HepG2 (cell line): ENCODE results near the gene SF3B6. TPM values are rescaled to one million over a fixed set of nuclear protein-coding genes. Genes with fewer than 3 reads are reported as not detected.

Source experiments
- CCAR2 ChIP-seq: fragments of 200-400 bp; formaldehyde crosslinking; optimal IDR thresholded peaks from 2 replicates; pipeline ENCODE3; 2018; ENCODE audit warnings: low read depth, mild to moderate bottlenecking, low read length, moderate library complexity
- DNMT3B ChIP-seq: conservative IDR thresholded peaks from 2 replicates; pipeline ENCODE4 v1.6.1; 2016; ENCODE audit warnings: missing biosample characterization, control low read depth
- EP300 ChIP-seq, 3 experiments: sonication (generic) in 1 of 3; formaldehyde crosslinking in 1 of 3; IDR thresholded peaks; 2 replicates each; pipeline versions ENCODE4 v1.5.1 to v1.6.1; 2011 to 2020; ENCODE audit warnings: low read depth in 2 of 3, low read length in 2 of 3, borderline replicate concordance in 1 of 3, improper control_type of control experiment in 1 of 3, mild to moderate bottlenecking in 1 of 3, missing genetic modification reagents in 1 of 3, moderate library complexity in 1 of 3
- FOXO1 ChIP-seq: sonication (generic); formaldehyde crosslinking; IDR thresholded peaks from 2 replicates; pipeline ENCODE4 v1.4.0; 2020; ENCODE audit warnings: missing genetic modification reagents
- HDAC1 ChIP-seq: sonication (generic); formaldehyde crosslinking; IDR thresholded peaks from 2 replicates; pipeline ENCODE4 v1.5.1; 2020; ENCODE audit warnings: mild to moderate bottlenecking, missing genetic modification reagents
- LCORL ChIP-seq, 2 experiments: fragments of 450-650 bp in 1 of 2; sonication (generic) in 1 of 2; formaldehyde crosslinking in 1 of 2; IDR thresholded peaks; 2 replicates each; pipeline versions ENCODE4 v1.5.0 to v1.6.1; 2017 to 2020; ENCODE audit warnings: antibody characterized with exemption in 1 of 2, missing genetic modification reagents in 1 of 2
- MNT ChIP-seq: fragments of 450-650 bp; IDR thresholded peaks from 2 replicates; pipeline ENCODE4 v1.6.1; 2016
- SNAI1 ChIP-seq: sonication (generic); formaldehyde crosslinking; IDR thresholded peaks from 2 replicates; pipeline ENCODE4 v1.5.0; 2020; ENCODE audit warnings: mild to moderate bottlenecking, missing genetic modification reagents, borderline replicate concordance
- SRSF1 ChIP-seq: fragments of 200-400 bp; formaldehyde crosslinking; optimal IDR thresholded peaks from 2 replicates; pipeline ENCODE3; 2017; ENCODE audit warnings: mild to moderate bottlenecking, low read depth, low read length, moderate library complexity
- STAT5B ChIP-seq: sonication (generic); formaldehyde crosslinking; IDR thresholded peaks from 2 replicates; pipeline ENCODE4 v1.4.0; 2020; ENCODE audit warnings: missing genetic modification reagents
- U2AF1 ChIP-seq: fragments of 200-400 bp; formaldehyde crosslinking; optimal IDR thresholded peaks from 2 replicates; pipeline ENCODE3; 2017; ENCODE audit warnings: mild to moderate bottlenecking, low read depth, low read length
- ZBTB7A ChIP-seq: sonication (generic); formaldehyde crosslinking; IDR thresholded peaks from 2 replicates; pipeline ENCODE4 v1.8.0; 2022; ENCODE audit warnings: mild to moderate bottlenecking, missing genetic modification reagents
- ZEB1 ChIP-seq: IDR thresholded peaks from 2 replicates; pipeline ENCODE4 v1.6.1; 2012; ENCODE audit warnings: mild to moderate bottlenecking, low read depth, inconsistent platforms; ENCODE audit not compliant: insufficient replicate concordance
- ZFX ChIP-seq: sonication (generic); formaldehyde crosslinking; IDR thresholded peaks from 2 replicates; pipeline ENCODE4 v1.4.0; 2020; ENCODE audit warnings: mild to moderate bottlenecking, low read depth, missing genetic modification reagents, moderate library complexity
- ZNF232 ChIP-seq: sonication (generic); formaldehyde crosslinking; IDR thresholded peaks from 2 replicates; pipeline ENCODE4 v1.4.0; 2020; ENCODE audit warnings: missing genetic modification reagents, borderline replicate concordance
- ZNF337 ChIP-seq: sonication (generic); formaldehyde crosslinking; IDR thresholded peaks from 2 replicates; pipeline ENCODE4 v1.5.1; 2020; ENCODE audit warnings: missing genetic modification reagents, low read depth, mild to moderate bottlenecking, borderline replicate concordance
- ZNF550 ChIP-seq: sonication (generic); formaldehyde crosslinking; IDR thresholded peaks from 2 replicates; pipeline ENCODE4 v1.4.0; 2020; ENCODE audit warnings: mild to moderate bottlenecking, missing genetic modification reagents, borderline replicate concordance
- ZNF746 ChIP-seq: sonication (generic); formaldehyde crosslinking; IDR thresholded peaks from 2 replicates; pipeline ENCODE4 v1.8.0; 2022; ENCODE audit warnings: mild to moderate bottlenecking, missing genetic modification reagents
- polyA plus RNA-seq, 8 experiments: library from polyadenylated mRNA; depleted of rRNA in 3 of 8; stranded (reverse) in 7 of 8; unstranded in 1 of 8; fragments of >200 nt; fragmentation: Illumina TruSeq in 4 of 8; extraction: Trizol in 4 of 8; gene quantifications; 2 replicates each; pipeline versions ENCODE4 v1.2.1 to v1.2.3, GENCODE V29; 2011 to 2016; ENCODE audit warnings: low read depth in 4 of 8, missing spikeins in 1 of 8, mixed read lengths in 1 of 8; ENCODE audit not compliant: insufficient read depth in 1 of 8
- total RNA-seq, 5 experiments: library from RNA; depleted of rRNA; stranded (reverse); fragments of >200 nt; fragmentation: Illumina TruSeq; extraction: Trizol; gene quantifications; 2 replicates each; pipeline ENCODE4 v1.2.3, GENCODE V29; 2016; ENCODE audit warnings: low read depth in 1 of 5
- TF ChIP-seq, protein P1 (sequence below): IDR thresholded peaks from 2 replicates; pipeline ENCODE4 v1.6.1; 2016; ENCODE audit warnings: mild to moderate bottlenecking, missing biosample characterization, missing genetic modification reagents
- TF ChIP-seq, protein P2 (sequence below): sonication (generic); formaldehyde crosslinking; IDR thresholded peaks from 2 replicates; pipeline ENCODE4 v1.4.0; 2020; ENCODE audit warnings: missing genetic modification reagents, borderline replicate concordance

SF3B6 gene
- total and polyA plus RNA-seq, 2 of the 13 experiments (the other 11 are each of a cell fraction or from before 2014, with no cell fraction given) = 177 to 182 TPM

GRCh38 chr2:24084386-24085199 is 8.5 kb upstream of the SF3B6 start, which contains the start of gene TP53I3 (continued):
- TF ChIP-seq ZNF746 = no peak; the same call in none of the 2 replicates
- peak; percentile 92; the same call in 1 of the 2 replicates for TF ChIP-seq ZNF337 (CRISPR knock-in tag)
- TF ChIP-seq SNAI1 = no peak
- peak; percentile 90 for TF ChIP-seq ZFX
- TF ChIP-seq EP300 (IDR thresholded peaks at IDR 0.05; ENCODE audit: low read depth in 2 of 2, low read length in 2 of 2) = no peak; a peak in 1 of 4 replicates
- TF ChIP-seq EP300 (CRISPR knock-in tag; IDR thresholded peaks at IDR 0.05; ENCODE audit: borderline replicate concordance) = no peak
- peak; percentile 51; the same call in 1 of the 2 replicates for TF ChIP-seq ZNF232 (CRISPR knock-in tag)
- TF ChIP-seq DNMT3B (CRISPR knock-in tag) = no peak
- TF ChIP-seq STAT5B = no peak
- no peak for TF ChIP-seq LCORL (IDR thresholded peaks at IDR 0.05)
- peak; percentile 99 for TF ChIP-seq LCORL (CRISPR knock-in tag; IDR thresholded peaks at IDR 0.05)
- no peak for TF ChIP-seq FOXO1 (CRISPR knock-in tag)
- no peak for TF ChIP-seq ZNF550
- peak; percentile 29 for TF ChIP-seq ZEB1
- TF ChIP-seq, protein P1, sequence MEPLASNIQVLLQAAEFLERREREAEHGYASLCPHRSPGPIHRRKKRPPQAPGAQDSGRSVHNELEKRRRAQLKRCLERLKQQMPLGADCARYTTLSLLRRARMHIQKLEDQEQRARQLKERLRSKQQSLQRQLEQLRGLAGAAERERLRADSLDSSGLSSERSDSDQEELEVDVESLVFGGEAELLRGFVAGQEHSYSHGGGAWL (CRISPR knock-in tag) = peak; percentile 88
- TF ChIP-seq ZBTB7A (CRISPR knock-in tag) = peak; percentile 62; the same call in 1 of the 2 replicates
- no peak for TF ChIP-seq CCAR2
- no peak for TF ChIP-seq U2AF1
- TF ChIP-seq MNT = no peak
- peak; percentile 34 for TF ChIP-seq SRSF1
- TF ChIP-seq HDAC1 (CRISPR knock-in tag) = peak; percentile 89
- TF ChIP-seq, protein P2, sequence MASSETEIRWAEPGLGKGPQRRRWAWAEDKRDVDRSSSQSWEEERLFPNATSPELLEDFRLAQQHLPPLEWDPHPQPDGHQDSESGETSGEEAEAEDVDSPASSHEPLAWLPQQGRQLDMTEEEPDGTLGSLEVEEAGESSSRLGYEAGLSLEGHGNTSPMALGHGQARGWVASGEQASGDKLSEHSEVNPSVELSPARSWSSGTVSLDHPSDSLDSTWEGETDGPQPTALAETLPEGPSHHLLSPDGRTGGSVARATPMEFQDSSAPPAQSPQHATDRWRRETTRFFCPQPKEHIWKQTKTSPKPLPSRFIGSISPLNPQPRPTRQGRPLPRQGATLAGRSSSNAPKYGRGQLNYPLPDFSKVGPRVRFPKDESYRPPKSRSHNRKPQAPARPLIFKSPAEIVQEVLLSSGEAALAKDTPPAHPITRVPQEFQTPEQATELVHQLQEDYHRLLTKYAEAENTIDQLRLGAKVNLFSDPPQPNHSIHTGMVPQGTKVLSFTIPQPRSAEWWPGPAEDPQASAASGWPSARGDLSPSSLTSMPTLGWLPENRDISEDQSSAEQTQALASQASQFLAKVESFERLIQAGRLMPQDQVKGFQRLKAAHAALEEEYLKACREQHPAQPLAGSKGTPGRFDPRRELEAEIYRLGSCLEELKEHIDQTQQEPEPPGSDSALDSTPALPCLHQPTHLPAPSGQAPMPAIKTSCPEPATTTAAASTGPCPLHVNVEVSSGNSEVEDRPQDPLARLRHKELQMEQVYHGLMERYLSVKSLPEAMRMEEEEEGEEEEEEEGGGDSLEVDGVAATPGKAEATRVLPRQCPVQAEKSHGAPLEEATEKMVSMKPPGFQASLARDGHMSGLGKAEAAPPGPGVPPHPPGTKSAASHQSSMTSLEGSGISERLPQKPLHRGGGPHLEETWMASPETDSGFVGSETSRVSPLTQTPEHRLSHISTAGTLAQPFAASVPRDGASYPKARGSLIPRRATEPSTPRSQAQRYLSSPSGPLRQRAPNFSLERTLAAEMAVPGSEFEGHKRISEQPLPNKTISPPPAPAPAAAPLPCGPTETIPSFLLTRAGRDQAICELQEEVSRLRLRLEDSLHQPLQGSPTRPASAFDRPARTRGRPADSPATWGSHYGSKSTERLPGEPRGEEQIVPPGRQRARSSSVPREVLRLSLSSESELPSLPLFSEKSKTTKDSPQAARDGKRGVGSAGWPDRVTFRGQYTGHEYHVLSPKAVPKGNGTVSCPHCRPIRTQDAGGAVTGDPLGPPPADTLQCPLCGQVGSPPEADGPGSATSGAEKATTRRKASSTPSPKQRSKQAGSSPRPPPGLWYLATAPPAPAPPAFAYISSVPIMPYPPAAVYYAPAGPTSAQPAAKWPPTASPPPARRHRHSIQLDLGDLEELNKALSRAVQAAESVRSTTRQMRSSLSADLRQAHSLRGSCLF (CRISPR knock-in tag) = no peak
